GM21717 (cell line): ENCODE measurements around the gene RNASE8.
A peak's percentile ranks its signal among the peaks of the same experiment; 100 is the strongest.

ENCODE experiments used
- ATAC-seq: cut with Tn5 transposase; IDR thresholded peaks from one replicate; pipeline ENCODE4 v1.9.1; 2021; ENCODE audit warnings: mild to moderate bottlenecking, moderate library complexity; ENCODE audit not compliant: unreplicated experiment

Gene RNASE8

GRCh38 chr14:21071225-21072030 is 13.8 kb downstream of the RNASE8 start:
- peak; percentile 67 for ATAC-seq

- ATAC-seq = no peak
Measured at GRCh38 chr14:21072031-21072473, 14.4 kb downstream of the RNASE8 start.

GRCh38 chr14:21072781-21073339 is 15.2 kb downstream of the RNASE8 start:
- ATAC-seq = no peak

- ATAC-seq = no peak
Measured at GRCh38 chr14:21073921-21074320, 16.3 kb downstream of the RNASE8 start.

- ATAC-seq = no peak
Measured at GRCh38 chr14:21074398-21075272, 17.0 kb downstream of the RNASE8 start.

- no peak for ATAC-seq
Measured at GRCh38 chr14:21075719-21076437, 18.3 kb downstream of the RNASE8 start.

GRCh38 chr14:21077672-21078071 is 20.1 kb downstream of the RNASE8 start:
- ATAC-seq = no peak

GRCh38 chr14:21078287-21078686 is 20.7 kb downstream of the RNASE8 start:
- no peak for ATAC-seq

- no peak for ATAC-seq
Measured at GRCh38 chr14:21078726-21079125, 21.1 kb downstream of the RNASE8 start.

- no peak for ATAC-seq
Measured at GRCh38 chr14:21081521-21082142, 24.0 kb downstream of the RNASE8 start.

- no peak for ATAC-seq
Measured at GRCh38 chr14:21083565-21084325, 26.1 kb downstream of the RNASE8 start.

GRCh38 chr14:21084396-21084795 is 26.8 kb downstream of the RNASE8 start:
- ATAC-seq = no peak

GRCh38 chr14:21084998-21085853 is 27.6 kb downstream of the RNASE8 start:
- no peak for ATAC-seq

- ATAC-seq = no peak
Measured at GRCh38 chr14:21086908-21087293, 29.3 kb downstream of the RNASE8 start.

GRCh38 chr14:21087294-21088091 is 29.9 kb downstream of the RNASE8 start:
- no peak for ATAC-seq

GRCh38 chr14:21088687-21089086 is 31.1 kb downstream of the RNASE8 start:
- ATAC-seq = no peak

GRCh38 chr14:21089271-21089670 is 31.6 kb downstream of the RNASE8 start:
- no peak for ATAC-seq

- no peak for ATAC-seq
Measured at GRCh38 chr14:21089877-21090193, 32.2 kb downstream of the RNASE8 start.
